ENCODE measurements around the gene COLGALT1. TPM values are rescaled to one million over a fixed set of nuclear protein-coding genes. Genes with fewer than 3 reads are reported as not detected.
A peak's percentile ranks its signal among the peaks of the same experiment; 100 is the strongest.

COLGALT1 gene
- total and polyA plus RNA-seq, 9 of the 15 experiments (the other 6 are each of a cell fraction or from before 2014, with no cell fraction given), result 4.9 to 119 (median 82.6) TPM

GRCh38 chr19:17511724-17512573 lies 43.5 kb upstream of the COLGALT1 start (continued):
- TF ChIP-seq ZNF445 (CRISPR knock-in tag; IDR thresholded peaks at IDR 0.05; ENCODE audit: low read depth), result no peak
- no peak for TF ChIP-seq BRD4 (IDR thresholded peaks at IDR 0.05)
- TF ChIP-seq SIN3B (IDR thresholded peaks at IDR 0.05; ENCODE audit: low read depth), result peak; percentile 52
- TF ChIP-seq PCBP2 (IDR thresholded peaks at IDR 0.05; ENCODE audit: low read depth, low read length, poor library complexity, severe bottlenecking), result no peak
- peak; percentile 87 for TF ChIP-seq SUPT5H (IDR thresholded peaks at IDR 0.05)
- no peak; the same call in none of the 2 replicates for TF ChIP-seq ZNF224 (CRISPR knock-in tag; IDR thresholded peaks at IDR 0.05)
- TF ChIP-seq THAP7 (CRISPR knock-in tag; IDR thresholded peaks at IDR 0.05), result no peak
- no peak for TF ChIP-seq PURB (CRISPR knock-in tag; IDR thresholded peaks at IDR 0.05; ENCODE audit: low read depth)
- peak; percentile 16; the same call in 1 of the 2 replicates for TF ChIP-seq ELF1 (tag; IDR thresholded peaks at IDR 0.05)
- no peak for TF ChIP-seq NCOR1 (IDR thresholded peaks at IDR 0.05)
- TF ChIP-seq RFX7 (CRISPR knock-in tag; IDR thresholded peaks at IDR 0.05), result no peak
- TF ChIP-seq CHCHD3 (CRISPR knock-in tag; IDR thresholded peaks at IDR 0.05), result no peak
- no peak for TF ChIP-seq E4F1 (CRISPR knock-in tag; IDR thresholded peaks at IDR 0.05; ENCODE audit: borderline replicate concordance)
- TF ChIP-seq ZBTB49 (CRISPR knock-in tag; IDR thresholded peaks at IDR 0.05; ENCODE audit: borderline replicate concordance), result no peak
- no peak for TF ChIP-seq MBD1 (CRISPR knock-in tag; IDR thresholded peaks at IDR 0.05)
- TF ChIP-seq TAF15 (IDR thresholded peaks at IDR 0.05; ENCODE audit: low read depth, low read length), result no peak
- TF ChIP-seq NBN (IDR thresholded peaks at IDR 0.05; ENCODE audit: low read depth), result peak; percentile 66; the same call in 1 of the 2 replicates
- TF ChIP-seq ZNF561 (CRISPR knock-in tag; conservative IDR thresholded peaks at IDR 0.05), result no peak
- no peak for TF ChIP-seq ZNF449 (CRISPR knock-in tag; IDR thresholded peaks at IDR 0.05)

Data from K562 (cell line).